HT1080 (cell line): ENCODE measurements around the gene ATP5PF. TPM values are rescaled to one million over a fixed set of nuclear protein-coding genes. Genes with fewer than 3 reads are reported as not detected.
"Not testable (repeated sequence)": the region's sequence is repeated elsewhere in the genome, so short reads cannot be mapped to it uniquely, and the experiment has no call there.

Source experiments
- DNase-seq: peaks from one replicate; pipeline ENCODE4 v3.0.0-alpha.2; 2015; ENCODE audit warnings: low read depth
- polyA plus RNA-seq, 2 experiments: library from polyadenylated mRNA; depleted of rRNA; stranded (reverse); fragments of >200 nt; gene quantifications; 2 replicates each; pipeline ENCODE4 v1.2.3, GENCODE V29; 2015
- total RNA-seq: library from RNA; depleted of rRNA; stranded (reverse); fragments of >200 nt; shearing (Covaris generic); gene quantifications from 2 replicates; pipeline ENCODE4 v1.2.3, GENCODE V29; 2014; rRNA removed

Gene ATP5PF
- 115 and 167 TPM in 2 replicates for total RNA-seq
- polyA plus RNA-seq (2015; cell fraction: cytosol; rRNA removed), result 444 and 447 TPM in 2 replicates
- 108 and 112 TPM in 2 replicates for polyA plus RNA-seq (2015; cell fraction: nucleus; rRNA removed)

- peak; percentile 97 for DNase-seq
These were observed at the start of gene ATP5PF, which contains the start of gene GABPA for GRCh38 chr21:25734904-25735645. TSS of gene ATP5PF (minus strand) at chr21:25734904. CDS start at chr21:25729794, 5,110 bp downstream. TSS of gene GABPA (plus strand) at chr21:25734972. CDS start at chr21:25741599, 6,627 bp downstream.

GRCh38 chr21:25778126-25778875 lies 43.6 kb upstream of the ATP5PF start:
- DNase-seq, result not testable (repeated sequence)

GRCh38 chr21:25776440-25776839 lies 41.7 kb upstream of the ATP5PF start:
- DNase-seq, result no peak

GRCh38 chr21:25772686-25773085 lies 38.0 kb upstream of the ATP5PF start:
- DNase-seq, result no peak

- no peak for DNase-seq
These were observed 33.2 kb upstream of the ATP5PF start for GRCh38 chr21:25767921-25768320.

- DNase-seq, result no peak
These were observed 29.4 kb upstream of the ATP5PF start for GRCh38 chr21:25764065-25764464.

GRCh38 chr21:25760677-25761076 lies 26.0 kb upstream of the ATP5PF start:
- no peak for DNase-seq

GRCh38 chr21:25760061-25760460 lies 25.4 kb upstream of the ATP5PF start:
- no peak for DNase-seq

- no peak for DNase-seq
These were observed 24.9 kb upstream of the ATP5PF start for GRCh38 chr21:25759573-25759972.

GRCh38 chr21:25757531-25757930 lies 22.8 kb upstream of the ATP5PF start:
- DNase-seq, result no peak

GRCh38 chr21:25756190-25756932 lies 21.7 kb upstream of the ATP5PF start:
- no peak for DNase-seq

- no peak for DNase-seq
These were observed 17.7 kb upstream of the ATP5PF start for GRCh38 chr21:25752416-25752815.

GRCh38 chr21:25750085-25750484 lies 15.4 kb upstream of the ATP5PF start:
- peak; percentile 16 for DNase-seq

- no peak for DNase-seq
These were observed 10.2 kb upstream of the ATP5PF start for GRCh38 chr21:25744854-25745253.

GRCh38 chr21:25742900-25743299 lies 8.2 kb upstream of the ATP5PF start:
- DNase-seq, result no peak

- DNase-seq, result no peak
These were observed 2.7 kb upstream of the ATP5PF start for GRCh38 chr21:25737421-25737820.

GRCh38 chr21:25735646-25736597 lies 1.2 kb upstream of the ATP5PF start:
- peak; percentile 81 for DNase-seq

- no peak for DNase-seq
These were observed 125 bp downstream of the ATP5PF start for GRCh38 chr21:25734654-25734903.

- DNase-seq, result peak; percentile 13
These were observed 648 bp downstream of the ATP5PF start for GRCh38 chr21:25733859-25734653.
